Common myeloid progenitor, CD34-positive (primary cell): ENCODE data around the gene MARK3.

Source experiments
- CTCF ChIA-PET: fragments of 350-600 bp; sonication (Branson Sonifier 250); formaldehyde crosslinking; loops from one replicate; lab custom pipeline; 2021; ENCODE audit warnings: antibody characterized with exemption; lab: Charles Lee
- POLR2A ChIA-PET: fragments of 350-600 bp; sonication (Branson Sonifier 250); formaldehyde crosslinking; loops from one replicate; lab custom pipeline; 2021; ENCODE audit warnings: antibody characterized with exemption; lab: Charles Lee
- DNase-seq, 3 donors: peaks; one replicate each; pipeline versions ENCODE4 v3.0.0 to v3.0.0-alpha.2; 2013
- H3K27ac ChIP-seq, 2 experiments: 1 replicate in 1 of 2; 2 replicates in 1 of 2; pipeline ENCODE4 v1.7.0; 2013; ENCODE audit warnings: inconsistent platforms in 2 of 2, low read length in 2 of 2, mild to moderate bottlenecking in 2 of 2, low read depth in 1 of 2, moderate library complexity in 1 of 2; ENCODE audit not compliant: severe bottlenecking in 2 of 2, insufficient read depth in 1 of 2, poor library complexity in 1 of 2
- H3K27me3 ChIP-seq, 5 experiments: replicated peaks in 2 of 5; 1 replicate in 3 of 5; 2 replicates in 2 of 5; pipeline versions ENCODE4 v1.6.1 to v1.7.0; 2013; ENCODE audit warnings: low read length in 4 of 5, mild to moderate bottlenecking in 2 of 5, moderate library complexity in 2 of 5, inconsistent platforms in 1 of 5; ENCODE audit not compliant: insufficient read depth in 5 of 5, control insufficient read depth in 4 of 5
- H3K36me3 ChIP-seq, 4 experiments: 1 replicate in 2 of 4; 2 replicates in 2 of 4; pipeline versions ENCODE4 v1.6.1 to v1.7.0; 2013; ENCODE audit warnings: low read length in 3 of 4, control low read depth in 1 of 4, mild to moderate bottlenecking in 1 of 4; ENCODE audit not compliant: control insufficient read depth in 4 of 4, insufficient read depth in 4 of 4
- H3K4me1 ChIP-seq, 4 experiments: 1 replicate in 3 of 4; 2 replicates in 1 of 4; pipeline versions ENCODE4 v1.6.1 to v1.7.1; 2013; ENCODE audit warnings: low read length in 3 of 4, mild to moderate bottlenecking in 3 of 4, control low read depth in 1 of 4, inconsistent platforms in 1 of 4, moderate library complexity in 1 of 4; ENCODE audit not compliant: control insufficient read depth in 4 of 4, insufficient read depth in 4 of 4; ENCODE audit errors: control extremely low read depth in 1 of 4
- H3K4me3 ChIP-seq, 7 experiments: 1 replicate in 4 of 7; 2 replicates in 3 of 7; pipeline versions ENCODE4 v1.5.1 to v1.7.0; 2013; ENCODE audit warnings: mild to moderate bottlenecking in 7 of 7, low read length in 6 of 7, moderate library complexity in 6 of 7, inconsistent platforms in 2 of 7, low read depth in 2 of 7, control low read depth in 1 of 7; ENCODE audit not compliant: insufficient read depth in 4 of 7, control insufficient read depth in 1 of 7; ENCODE audit errors: extremely low read depth in 1 of 7
- H3K9me3 ChIP-seq, 5 experiments: 1 replicate in 4 of 5; 2 replicates in 1 of 5; pipeline versions ENCODE4 v1.6.1 to v1.7.1; 2013; ENCODE audit warnings: low read length in 4 of 5, mild to moderate bottlenecking in 2 of 5, inconsistent platforms in 1 of 5, low read depth in 1 of 5, moderate library complexity in 1 of 5; ENCODE audit not compliant: control insufficient read depth in 4 of 5, insufficient read depth in 2 of 5; ENCODE audit errors: control extremely low read depth in 1 of 5
- WGBS: methylation state at CpG from one replicate; pipeline ENCODE4 v1.1.5; 2013; ENCODE audit not compliant: insufficient coverage; 5-methylcytosine and 5-hydroxymethylcytosine counted together

Gene MARK3

DNA sequence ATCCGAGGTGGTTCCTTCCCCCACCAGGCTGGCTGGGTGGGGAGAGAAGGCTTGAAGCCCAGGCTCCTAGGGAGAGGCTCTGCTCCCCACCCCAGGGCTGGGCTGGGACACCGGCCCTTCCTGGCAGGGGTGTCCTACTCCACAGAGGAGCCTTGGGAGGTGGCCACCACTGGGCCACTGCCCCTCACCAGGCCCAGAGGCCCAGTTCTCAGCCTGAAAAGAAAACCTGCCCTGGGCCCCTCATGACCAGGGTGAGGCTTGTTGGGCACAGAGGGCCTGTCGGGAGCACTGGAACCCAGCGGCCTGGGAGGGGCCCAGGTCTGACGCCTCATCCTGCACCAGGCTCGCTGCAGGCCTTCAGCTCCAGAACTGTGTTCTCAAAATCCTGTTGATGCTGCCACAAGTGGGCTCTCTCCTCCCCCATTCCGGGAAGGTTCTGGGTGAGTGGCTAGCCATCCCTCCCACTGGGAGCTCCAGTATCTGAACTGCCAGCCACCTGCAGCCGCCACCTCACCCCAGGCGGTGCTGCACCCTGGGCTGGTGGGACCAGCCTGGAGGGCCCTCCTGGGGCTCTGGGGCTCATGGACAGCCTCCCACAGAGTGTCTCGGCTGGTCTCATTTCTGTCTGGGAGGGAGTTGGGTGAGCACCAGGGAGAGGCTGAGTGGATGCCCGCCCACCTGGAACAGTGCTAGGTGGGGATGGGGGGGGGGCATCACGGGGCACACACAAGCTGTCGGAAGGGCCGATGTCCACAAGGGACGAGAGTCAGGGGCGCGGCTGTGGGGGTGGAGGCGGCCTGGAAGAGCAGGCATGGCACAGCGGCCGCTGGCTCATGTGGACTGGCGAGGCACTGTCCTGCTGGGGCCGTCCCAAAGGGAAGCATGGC lies 165.5 kb downstream of the MARK3 start:
- Histone ChIP-seq H3K9me3 (no peaks in the 10 kb centered on the region), H3K27ac (no peak overlapping the region), H3K27me3 (no peaks in the 10 kb centered on the region), H3K36me3 (peaks cover 0 to 3% (median 0%) of the 10 kb centered on the region in 4 experiments), H3K4me1 (peaks cover 0 to 3% (median 0%) of the 10 kb centered on the region in 4 experiments), H3K4me3 (no peak overlapping the region)
- WGBS: 96% methylated on average over 20 of the region's 22 CpGs
- no peak for DNase-seq
- ChIA-PET CTCF (interaction anchor here (0.6 to 15.7 kb wide), 6 partner anchors 10 to 42 kb away, joined by 3 to 147 read pairs (median 4); partner anchors contain the start of gene CKB), POLR2A (no interaction called here)

DNA sequence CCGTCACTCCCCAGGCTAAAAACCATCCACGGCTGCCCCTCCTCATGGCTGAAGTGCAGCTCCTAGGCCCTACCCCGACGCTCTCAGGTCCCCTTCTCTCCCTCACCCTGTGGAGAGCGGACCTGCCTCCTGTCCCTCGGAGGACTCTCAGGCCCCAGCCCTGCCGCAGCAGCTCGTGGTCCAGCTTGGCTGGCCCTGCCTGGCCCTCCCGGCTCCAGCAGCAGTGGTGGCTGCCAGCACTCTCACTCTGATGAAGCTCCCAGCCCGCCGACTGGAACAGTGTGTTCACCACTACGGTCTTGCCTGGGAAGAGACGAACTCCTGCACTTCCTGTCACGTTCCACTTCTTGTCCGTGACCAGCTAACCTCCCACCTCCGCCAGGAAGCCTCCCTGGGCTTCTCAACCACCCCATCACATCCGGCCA lies 166.1 kb downstream of the MARK3 start:
- Histone ChIP-seq H3K9me3 (no peaks in the 10 kb centered on the region), H3K36me3 (peaks cover 0 to 3% (median under 1%) of the 10 kb centered on the region in 4 experiments), H3K27me3 (no peaks in the 10 kb centered on the region), H3K4me1 (peaks cover 0 to 3% (median 0%) of the 10 kb centered on the region in 4 experiments), H3K4me3 (no peak overlapping the region), H3K27ac (no peak overlapping the region)
- ChIA-PET POLR2A (no interaction called here), CTCF (interaction anchor here (1.1 to 15.7 kb wide), 5 partner anchors 10 to 52 kb away, joined by 3 to 147 read pairs (median 5); partner anchors contain the start of genes BAG5 and CKB)
- WGBS: 91% methylated on average over 16 of the region's 17 CpGs
- no peak for DNase-seq

DNA sequence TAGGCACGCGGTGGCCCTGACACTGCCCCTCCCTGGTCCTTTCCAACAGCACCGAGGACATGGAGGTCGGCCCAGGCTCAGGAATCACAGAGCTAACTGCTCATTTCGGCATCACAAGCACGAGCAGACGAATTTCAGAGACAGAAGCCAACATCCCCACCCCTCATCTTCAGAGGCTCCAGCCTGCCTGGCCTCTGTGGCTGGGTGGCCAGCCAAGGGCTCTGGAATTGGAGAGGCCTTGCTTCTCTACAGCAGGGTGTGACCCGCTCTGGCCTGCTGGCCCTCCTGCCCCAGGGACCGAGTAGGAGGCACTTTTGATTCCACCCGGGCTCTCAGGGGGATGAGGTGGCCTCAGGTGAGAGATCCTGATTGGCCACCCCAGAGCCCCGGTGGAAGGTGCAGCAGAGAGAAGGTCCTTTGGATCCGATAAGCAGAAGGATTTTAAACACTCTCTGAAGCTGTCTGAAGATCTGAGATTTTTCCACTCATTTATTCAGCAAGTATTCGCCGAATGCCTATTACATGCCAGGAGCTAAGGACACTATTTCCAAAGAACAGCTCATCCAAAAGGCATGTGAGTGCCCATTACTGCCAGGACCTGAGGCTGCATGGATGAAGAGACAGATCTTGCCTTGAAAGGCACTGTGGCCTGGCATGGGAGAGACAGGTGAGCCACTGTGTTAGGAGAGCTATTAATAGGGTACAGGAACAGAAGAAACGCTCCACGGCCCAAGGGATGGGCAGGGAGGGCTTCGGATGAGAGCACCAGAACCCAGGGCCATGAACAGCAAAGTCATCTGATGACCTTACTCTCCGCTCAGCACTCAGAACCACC lies 167.0 kb downstream of the MARK3 start:
- no peaks in the 10 kb centered on the region for H3K4me1 ChIP-seq
- peaks cover 2 to 7% (median 3%) of the 10 kb centered on the region in 4 experiments for H3K36me3 ChIP-seq
- H3K27ac ChIP-seq: no peak overlapping the region
- no peaks in the 10 kb centered on the region for H3K9me3 ChIP-seq
- WGBS: 97% methylated on average over 14 of the region's 18 CpGs
- H3K4me3 ChIP-seq: no peak overlapping the region
- DNase-seq: no peak
- H3K27me3 ChIP-seq: no peaks in the 10 kb centered on the region
- POLR2A ChIA-PET: no interaction called here
- CTCF ChIA-PET: interaction anchor here (1.0 to 15.7 kb wide), 8 partner anchors 9 to 80 kb away, joined by 3 to 147 read pairs (median 4); partner anchors contain the start of genes BAG5 and CKB

DNA sequence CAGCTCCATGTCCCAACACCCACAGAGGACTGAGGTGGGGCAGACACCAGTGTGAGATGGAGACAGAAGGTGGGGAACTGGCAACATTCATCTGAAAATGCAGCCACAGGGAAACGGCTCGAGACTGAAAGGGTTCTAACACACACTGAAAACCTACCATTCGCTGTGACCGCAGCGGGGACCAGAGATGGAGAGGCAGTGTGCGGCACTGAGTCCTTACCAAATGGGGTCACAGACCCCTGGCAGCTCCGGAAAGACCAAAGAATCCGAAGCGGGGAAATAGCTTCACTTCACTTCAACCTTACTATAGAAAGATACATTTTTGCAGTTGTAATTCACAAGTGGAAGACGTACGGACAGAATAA lies 167.6 kb downstream of the MARK3 start:
- POLR2A ChIA-PET: no interaction called here
- no peaks in the 10 kb centered on the region for H3K9me3 ChIP-seq
- peaks cover 3 to 11% (median 4%) of the 10 kb centered on the region in 4 experiments for H3K36me3 ChIP-seq
- no peaks in the 10 kb centered on the region for H3K27me3 ChIP-seq
- no peak overlapping the region for H3K27ac ChIP-seq
- CTCF ChIA-PET: interaction anchor here (1.0 to 15.7 kb wide), 7 partner anchors 9 to 81 kb away, joined by 3 to 147 read pairs (median 4); partner anchors contain the start of gene CKB
- no peak for DNase-seq
- no peak overlapping the region for H3K4me3 ChIP-seq
- 98% methylated on average over 8 of the region's 11 CpGs for WGBS
- no peaks in the 10 kb centered on the region for H3K4me1 ChIP-seq
